Kidney epithelial cell (primary cell): ENCODE measurements around the gene OSBPL2. TPM values are rescaled to one million over a fixed set of nuclear protein-coding genes. Genes with fewer than 3 reads are reported as not detected.

Experiments
- DNase-seq: peaks from one replicate; pipeline ENCODE4 v3.0.0-alpha.2; 2010; ENCODE audit warnings: low read depth
- H3K27me3 ChIP-seq: 2 replicates; pipeline ENCODE4 v1.6.0; 2011; ENCODE audit warnings: low read length; ENCODE audit not compliant: control insufficient read depth, insufficient read depth
- H3K36me3 ChIP-seq: 2 replicates; pipeline ENCODE4 v1.5.1; 2011; ENCODE audit warnings: low read length; ENCODE audit not compliant: control insufficient read depth, insufficient read depth
- H3K4me3 ChIP-seq: 2 replicates; pipeline ENCODE4 v1.5.1; 2011; ENCODE audit warnings: low read depth, mild to moderate bottlenecking, control low read depth, low read length
- total RNA-seq: library from RNA; depleted of rRNA; stranded (reverse); fragments of >200 nt; gene quantifications from 2 replicates; pipeline ENCODE4 v1.2.3, GENCODE V29; 2015
- TF ChIP-seq, protein P1 (sequence below): IDR thresholded peaks from 2 replicates; pipeline ENCODE4 v1.5.1; 2011; ENCODE audit warnings: mild to moderate bottlenecking, moderate library complexity, low read length, control low read depth, inconsistent platforms; ENCODE audit not compliant: insufficient read depth, poor library complexity, severe bottlenecking

Gene OSBPL2
- total RNA-seq, 1 donor from 2014 or later: 26.5 TPM

DNA sequence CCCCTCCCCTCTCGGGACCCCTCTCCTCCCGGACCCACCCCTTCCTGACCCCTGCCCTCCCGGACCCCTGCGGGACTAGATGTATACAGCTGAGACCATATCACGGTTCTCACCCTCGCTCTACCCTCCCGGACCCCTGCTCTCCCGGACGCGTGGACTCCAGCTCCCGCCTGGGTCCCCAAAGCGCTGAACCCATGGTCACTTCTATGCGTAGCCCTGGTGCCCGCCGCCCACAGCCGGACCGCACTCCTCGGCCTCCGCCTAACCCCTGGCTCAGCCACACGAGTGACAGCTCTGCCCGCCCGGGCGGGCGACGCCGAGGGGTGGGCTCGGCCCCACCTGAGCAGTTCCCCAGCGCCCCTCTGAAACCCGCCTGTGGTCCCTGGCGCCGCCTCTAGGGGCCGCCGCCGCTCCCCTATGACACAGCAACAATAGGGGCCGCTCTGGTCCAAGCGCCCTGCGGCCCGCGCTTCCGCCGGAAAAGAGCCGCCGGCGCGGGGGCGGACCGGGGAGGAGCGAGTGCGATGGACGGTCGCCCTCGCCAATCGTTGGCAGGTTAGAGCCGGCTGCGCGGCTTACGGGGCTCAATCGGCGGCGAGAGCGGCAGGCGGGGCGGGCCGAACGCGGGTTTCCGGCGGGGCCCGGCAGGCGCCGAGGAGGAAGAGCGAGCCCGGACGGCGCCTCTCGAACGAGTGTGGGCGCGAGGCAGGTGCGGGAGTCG, 64.2 kb downstream of the OSBPL2 start, which contains the start of gene ADRM1:
Gene ADRM1, plus strand, starts transcription at position 657 of the 721 bp plus-strand sequence. CDS start 572 bp downstream, outside the sequence.
- H3K4me3 ChIP-seq: peak within 1 kb of the TSS; percentile 79
- no peaks in the 10 kb centered on the region for H3K27me3 ChIP-seq
- peak; percentile 61 for DNase-seq
- TF ChIP-seq, protein P1, sequence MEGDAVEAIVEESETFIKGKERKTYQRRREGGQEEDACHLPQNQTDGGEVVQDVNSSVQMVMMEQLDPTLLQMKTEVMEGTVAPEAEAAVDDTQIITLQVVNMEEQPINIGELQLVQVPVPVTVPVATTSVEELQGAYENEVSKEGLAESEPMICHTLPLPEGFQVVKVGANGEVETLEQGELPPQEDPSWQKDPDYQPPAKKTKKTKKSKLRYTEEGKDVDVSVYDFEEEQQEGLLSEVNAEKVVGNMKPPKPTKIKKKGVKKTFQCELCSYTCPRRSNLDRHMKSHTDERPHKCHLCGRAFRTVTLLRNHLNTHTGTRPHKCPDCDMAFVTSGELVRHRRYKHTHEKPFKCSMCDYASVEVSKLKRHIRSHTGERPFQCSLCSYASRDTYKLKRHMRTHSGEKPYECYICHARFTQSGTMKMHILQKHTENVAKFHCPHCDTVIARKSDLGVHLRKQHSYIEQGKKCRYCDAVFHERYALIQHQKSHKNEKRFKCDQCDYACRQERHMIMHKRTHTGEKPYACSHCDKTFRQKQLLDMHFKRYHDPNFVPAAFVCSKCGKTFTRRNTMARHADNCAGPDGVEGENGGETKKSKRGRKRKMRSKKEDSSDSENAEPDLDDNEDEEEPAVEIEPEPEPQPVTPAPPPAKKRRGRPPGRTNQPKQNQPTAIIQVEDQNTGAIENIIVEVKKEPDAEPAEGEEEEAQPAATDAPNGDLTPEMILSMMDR: peak; percentile 85
- H3K36me3 ChIP-seq: peaks cover 6% of the 10 kb centered on the region

DNA sequence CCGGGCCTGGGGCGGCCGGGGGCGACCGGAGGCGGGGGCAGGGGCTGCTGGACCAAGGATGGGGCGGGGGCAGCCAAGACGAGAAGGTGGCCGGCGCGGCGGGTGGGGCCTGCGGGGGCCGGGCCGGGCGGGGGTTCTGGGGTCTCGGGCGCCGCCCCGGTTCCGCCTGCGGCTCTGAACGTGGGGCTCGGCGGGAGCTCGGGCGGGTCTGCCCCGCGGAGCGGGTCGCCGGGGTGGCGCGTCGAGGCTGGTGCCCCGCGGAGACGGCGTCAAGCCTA, 64.7 kb downstream of the OSBPL2 start:
- TF ChIP-seq, protein P1: no peak
- no peaks in the 10 kb centered on the region for H3K27me3 ChIP-seq
- peak overlapping the region; percentile 79 for H3K4me3 ChIP-seq
- no peak for DNase-seq
- peaks cover 8% of the 10 kb centered on the region for H3K36me3 ChIP-seq

DNA sequence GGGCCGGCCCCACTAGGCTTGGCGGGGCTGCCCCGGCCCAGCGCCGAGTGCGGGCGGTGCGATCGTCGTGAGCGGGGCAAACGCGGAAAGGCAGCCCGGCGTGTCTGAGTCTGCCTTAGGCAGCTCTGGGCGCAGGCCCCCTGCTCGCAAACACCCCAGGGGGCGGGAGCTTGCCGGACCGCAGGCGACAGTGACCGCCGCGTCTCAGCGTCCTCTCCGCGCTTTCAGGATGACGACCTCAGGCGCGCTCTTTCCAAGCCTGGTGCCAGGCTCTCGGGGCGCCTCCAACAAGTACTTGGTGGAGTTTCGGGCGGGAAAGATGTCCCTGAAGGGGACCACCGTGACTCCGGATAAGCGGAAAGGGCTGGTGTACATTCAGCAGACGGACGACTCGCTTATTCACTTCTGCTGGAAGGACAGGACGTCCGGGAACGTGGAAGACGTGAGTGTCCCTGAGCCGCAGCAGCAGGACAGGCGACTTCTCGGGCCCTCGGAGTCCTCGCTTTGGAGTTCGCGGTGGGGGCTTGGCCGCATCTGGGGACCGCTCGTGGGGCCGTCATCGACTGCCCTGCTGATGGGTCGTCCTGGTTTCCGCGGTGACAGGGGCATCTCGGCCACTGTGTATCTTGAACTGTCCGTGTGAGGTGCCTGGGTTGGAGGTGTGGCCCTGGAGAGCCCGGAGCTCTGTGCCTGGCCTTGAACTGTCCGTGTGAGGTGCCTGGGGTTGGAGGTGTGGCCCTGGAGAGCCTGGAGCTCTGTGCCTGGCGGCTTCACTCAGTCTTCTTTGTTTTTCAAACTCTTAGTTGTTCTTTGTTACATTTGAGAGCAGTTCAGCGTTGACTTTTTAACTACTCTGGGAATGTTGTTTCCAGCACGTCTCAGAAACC, 65.3 kb downstream of the OSBPL2 start:
- TF ChIP-seq, protein P1: no peak
- H3K4me3 ChIP-seq: peak overlapping the region; percentile 79
- DNase-seq: no peak
- no peaks in the 10 kb centered on the region for H3K27me3 ChIP-seq
- peaks cover 8% of the 10 kb centered on the region for H3K36me3 ChIP-seq

DNA sequence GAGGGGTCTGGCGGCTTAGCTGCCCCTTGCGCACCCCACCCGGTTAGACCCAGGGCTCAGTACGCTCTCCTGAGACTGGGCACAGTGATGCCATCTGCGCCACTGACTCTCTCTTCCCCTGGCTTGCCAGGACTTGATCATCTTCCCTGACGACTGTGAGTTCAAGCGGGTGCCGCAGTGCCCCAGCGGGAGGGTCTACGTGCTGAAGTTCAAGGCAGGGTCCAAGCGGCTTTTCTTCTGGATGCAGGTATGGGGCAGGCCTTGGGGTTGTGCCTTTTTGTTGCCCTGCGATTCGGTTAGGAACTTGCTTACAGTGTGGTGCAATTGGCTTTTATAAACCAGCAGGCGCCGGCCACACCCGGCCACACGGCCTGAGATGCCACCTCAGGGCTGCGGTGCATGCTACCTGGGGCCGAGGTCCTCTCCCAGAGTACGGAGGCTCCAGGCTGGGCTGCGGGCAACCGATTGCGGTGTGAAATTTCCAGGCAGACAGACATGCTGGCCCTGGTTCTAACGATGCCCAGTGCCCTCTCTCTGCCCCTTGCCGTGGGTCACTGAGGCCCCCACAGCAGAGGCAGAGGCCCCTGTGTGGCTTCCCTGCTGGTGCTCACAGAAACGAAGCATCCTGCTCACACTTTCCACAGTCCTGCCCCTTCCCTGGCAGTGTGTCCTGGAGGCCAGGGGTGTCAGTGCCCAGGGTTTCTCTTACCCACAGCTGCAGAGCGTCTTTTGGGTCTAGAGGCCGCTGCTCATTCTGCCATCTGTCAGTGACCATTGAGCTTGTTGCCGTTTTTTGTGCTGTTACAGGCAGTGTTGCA, 66.2 kb downstream of the OSBPL2 start:
- TF ChIP-seq, protein P1: no peak
- H3K36me3 ChIP-seq: peaks cover 8% of the 10 kb centered on the region
- no peaks in the 10 kb centered on the region for H3K27me3 ChIP-seq
- peak overlapping the region; percentile 79 for H3K4me3 ChIP-seq
- no peak for DNase-seq

DNA sequence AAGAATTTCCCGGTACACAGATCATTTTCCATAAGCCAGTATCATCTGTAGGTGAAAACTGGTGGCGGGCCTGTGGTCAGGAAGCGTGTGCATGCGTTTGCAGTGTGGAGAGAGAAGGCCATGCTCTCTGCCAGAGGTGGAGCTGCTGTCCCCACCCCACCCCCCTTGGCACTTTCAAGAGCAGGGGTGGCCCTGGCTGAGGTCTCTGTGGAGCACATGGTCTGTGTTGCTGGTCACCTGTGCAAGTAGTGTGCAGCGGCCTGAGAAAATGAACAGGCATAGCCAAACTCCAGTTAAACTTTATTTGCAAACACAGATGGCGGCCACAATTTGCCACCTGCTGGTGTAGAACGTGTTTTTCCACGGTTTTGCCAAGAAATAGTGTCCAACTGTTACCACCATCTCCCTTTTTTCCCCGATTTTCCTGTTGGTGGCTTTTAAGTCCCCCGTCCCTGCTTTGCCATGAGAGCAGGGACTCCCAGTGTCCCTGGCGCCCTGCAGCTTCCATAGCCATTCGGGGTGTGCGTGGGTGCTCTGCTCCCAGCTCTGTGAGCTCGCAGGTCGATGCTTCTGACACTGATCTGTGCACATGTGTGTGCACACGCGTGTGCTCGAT, 66.9 kb downstream of the OSBPL2 start:
- TF ChIP-seq, protein P1: no peak
- Histone ChIP-seq H3K27me3 (no peaks in the 10 kb centered on the region), H3K36me3 (peaks cover 8% of the 10 kb centered on the region), H3K4me3 (no peak overlapping the region)
- DNase-seq: no peak
